Hematopoietic multipotent progenitor cell treated with erythropoietin and hydrocortisone succinate and interleukin-3 and kit ligand, for 8 days (in vitro differentiated cells): ENCODE results near the gene SMCO2.
A peak's percentile ranks its signal among the peaks of the same experiment; 100 is the strongest.

Experiments
- DNase-seq: peaks from one replicate; pipeline ENCODE4 v3.0.0-alpha.2; 2015

The SMCO2 gene

DNA sequence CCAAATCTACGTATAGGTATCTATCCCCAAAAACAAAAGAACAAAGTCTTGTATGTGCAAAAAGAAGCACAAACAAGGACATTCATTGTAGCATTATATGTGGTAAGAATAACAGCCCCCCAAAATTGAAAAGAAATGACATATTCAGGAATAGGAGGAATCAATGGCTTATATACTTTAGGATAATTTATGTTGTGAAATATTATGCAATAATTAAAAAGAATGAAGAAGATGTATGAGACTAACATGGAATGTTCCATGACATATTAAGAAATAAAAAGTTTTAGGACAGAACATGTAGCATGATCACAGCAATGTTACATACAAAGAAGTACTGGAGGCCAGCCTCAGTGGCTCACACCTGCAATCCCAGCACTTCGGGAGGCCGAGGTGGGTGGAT is 9.1 kb downstream of the SMCO2 start:
- DNase-seq, result no peak

DNA sequence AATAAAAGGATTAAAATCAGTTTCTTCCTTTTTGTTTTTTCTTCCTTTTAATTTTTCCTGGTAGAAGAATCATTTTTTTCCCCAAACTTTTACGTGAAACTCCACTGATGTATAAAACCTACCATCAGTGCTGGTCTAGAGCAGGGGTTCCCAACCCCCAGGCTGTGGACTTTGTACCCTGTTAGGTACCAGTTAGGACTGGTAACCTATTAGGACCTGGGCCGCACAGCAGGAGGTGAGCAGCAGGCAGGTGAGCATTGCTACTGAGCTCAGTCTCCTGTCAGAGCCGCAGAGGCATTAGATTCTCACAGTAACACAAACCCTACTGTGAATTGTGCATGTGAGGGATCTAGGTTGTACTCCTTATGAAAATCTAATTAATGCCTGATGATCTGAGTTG is 10.1 kb downstream of the SMCO2 start:
- no peak for DNase-seq

DNA sequence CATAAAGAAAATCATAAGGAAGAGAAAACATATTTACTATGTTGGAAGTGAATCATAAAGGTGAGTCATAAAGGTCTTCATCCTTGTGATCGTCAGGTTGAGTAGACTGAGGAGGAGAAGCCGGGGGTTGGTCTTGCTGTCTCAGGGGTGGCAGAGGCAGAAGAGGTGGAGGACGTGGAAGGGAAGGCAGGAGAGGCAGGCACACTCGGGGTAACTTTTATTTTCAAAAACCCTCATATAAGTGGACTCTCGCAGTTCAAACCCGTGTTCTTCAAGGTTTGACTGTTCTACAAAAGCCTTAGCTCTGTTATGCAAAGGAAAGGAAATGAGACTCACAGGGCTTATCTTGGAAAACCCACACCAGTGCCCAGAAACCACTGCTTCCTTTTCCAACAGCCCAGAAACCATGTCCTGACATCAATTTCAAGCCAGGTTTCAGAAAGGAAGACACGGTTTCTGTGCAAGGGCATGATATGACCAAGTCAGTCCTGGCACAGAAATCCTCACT is 14.0 kb downstream of the SMCO2 start:
- DNase-seq, result peak; percentile 70

DNA sequence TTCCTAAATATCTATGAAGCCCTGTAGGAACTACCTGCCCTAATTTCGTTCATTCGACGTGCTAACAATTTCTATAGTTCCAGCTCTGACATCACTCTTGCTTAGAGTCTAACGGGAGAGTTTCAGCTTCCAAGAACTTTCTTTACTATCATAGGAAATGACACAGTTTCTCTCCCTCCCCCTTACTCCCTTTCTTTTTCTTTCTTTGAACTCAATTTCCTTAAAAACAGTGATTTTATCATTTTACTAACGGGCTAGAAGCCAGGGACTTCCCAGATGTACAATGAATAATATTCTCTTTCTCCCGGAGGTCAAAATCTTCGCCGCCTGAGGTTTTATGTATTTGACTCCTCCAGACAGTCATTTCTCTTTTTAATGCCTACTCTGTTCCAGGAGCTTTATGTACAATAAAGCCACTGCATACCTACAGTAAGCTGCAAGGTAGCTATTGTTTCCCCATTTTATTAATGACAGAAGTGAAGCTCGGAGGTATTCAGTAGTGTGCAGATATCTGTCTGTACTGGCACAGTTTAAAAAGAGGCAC is 15.7 kb downstream of the SMCO2 start:
- peak; percentile 24 for DNase-seq

DNA sequence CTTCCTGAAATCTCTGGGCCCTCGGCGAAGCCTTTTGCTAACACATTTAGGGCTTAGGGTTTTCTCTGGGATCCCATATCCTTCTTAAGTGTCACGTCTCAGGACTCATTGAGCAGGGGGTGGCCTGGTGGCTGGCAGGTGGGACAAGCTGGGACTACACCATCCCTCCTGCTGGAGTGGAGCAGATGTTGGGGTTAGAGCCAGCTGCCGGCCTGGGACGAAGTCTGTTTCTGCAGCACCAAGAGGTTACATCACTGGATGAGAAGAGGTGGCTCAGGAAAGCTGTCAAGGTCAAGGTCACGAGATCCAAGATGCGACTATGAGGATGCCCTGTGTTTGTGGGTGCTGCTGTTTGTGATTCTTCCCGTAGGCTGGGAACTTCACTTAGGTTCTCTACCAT is 16.3 kb downstream of the SMCO2 start:
- DNase-seq, result no peak

DNA sequence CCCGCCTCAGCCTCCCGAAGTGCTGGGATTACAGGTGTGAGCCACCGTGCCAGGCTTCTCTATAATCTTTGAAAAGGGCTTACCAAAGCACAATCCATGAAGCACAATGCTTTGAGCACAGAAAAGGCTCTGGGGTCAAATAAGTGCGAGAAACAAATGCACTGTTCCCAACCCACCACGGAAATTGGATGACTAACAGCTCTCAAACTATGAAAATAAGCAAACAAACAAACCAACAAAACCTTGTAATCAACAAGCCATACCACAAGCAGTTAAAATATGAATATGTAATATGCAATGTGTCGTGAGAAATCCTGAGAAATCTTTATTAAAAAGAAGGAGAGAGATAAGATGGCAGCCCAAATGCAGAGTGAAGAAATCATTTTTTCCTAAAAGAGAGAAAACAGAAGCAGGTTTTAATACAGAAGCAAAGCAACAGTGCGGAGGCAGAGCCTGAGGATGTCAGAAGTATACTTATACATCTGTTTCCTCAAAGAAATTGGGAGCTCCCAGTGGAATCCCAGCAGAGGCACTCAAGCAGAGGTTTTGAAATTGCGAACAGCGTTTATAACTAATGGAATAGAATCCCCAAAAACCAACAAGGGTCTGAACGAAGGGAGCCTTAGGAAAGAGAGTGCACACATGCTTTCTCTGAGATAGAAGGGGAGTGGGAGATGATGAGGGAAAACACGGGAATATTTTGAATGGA is 17.1 kb downstream of the SMCO2 start:
- no peak for DNase-seq

DNA sequence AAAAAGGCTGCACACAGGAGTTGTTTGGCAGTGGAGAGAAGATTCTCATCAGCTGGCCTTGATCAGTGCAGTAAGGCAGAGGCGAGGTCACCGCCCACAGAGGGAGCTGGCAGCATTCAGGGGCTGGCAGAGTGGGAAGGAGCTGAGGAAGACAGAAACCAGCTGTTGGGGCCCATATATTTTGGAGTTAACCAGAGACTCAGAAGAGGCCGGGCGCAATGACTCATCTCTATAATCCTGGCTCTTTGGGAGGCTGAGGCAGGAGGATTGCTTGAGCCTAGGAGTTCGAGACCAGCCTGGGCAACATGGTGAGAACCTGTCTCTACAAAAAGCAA is 17.7 kb downstream of the SMCO2 start:
- no peak for DNase-seq

DNA sequence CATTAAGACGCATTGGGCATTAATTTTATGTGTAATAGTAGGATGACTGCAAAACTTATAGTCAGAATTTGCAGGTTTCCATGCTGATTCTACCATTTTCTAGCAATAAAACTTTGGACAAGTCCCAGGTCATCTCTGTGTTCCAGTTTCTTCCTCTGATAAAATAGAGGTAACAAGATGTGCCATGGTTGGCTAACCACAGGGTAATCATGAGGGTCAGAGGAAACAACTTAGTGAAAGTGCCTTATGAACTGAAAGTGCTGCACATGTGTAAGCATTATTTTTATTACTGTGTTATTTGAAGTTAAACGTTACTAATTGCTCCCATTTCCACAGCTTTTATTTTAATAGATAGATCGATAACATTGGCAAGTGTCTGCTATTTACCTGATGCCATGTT is 21.1 kb downstream of the SMCO2 start:
- DNase-seq, result no peak

DNA sequence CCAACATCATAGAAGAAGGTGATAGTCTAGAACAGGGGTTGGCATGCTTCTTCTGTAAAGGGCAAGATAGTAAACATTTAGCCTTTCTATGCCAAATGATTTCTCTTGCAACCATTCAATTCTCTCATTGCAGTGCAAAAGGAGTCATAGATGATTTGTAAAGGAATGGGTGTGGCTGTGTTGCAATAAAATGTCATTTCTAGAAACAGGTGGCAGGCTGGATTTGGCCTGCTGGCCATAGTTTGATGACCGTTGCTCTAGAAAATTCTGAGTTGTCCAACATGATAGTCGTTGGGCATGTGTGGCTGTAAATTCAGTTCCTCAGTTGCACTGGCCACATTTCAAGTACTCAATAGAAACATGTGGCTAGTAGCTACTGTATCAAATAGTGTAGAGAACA is 21.7 kb downstream of the SMCO2 start:
- DNase-seq, result no peak

DNA sequence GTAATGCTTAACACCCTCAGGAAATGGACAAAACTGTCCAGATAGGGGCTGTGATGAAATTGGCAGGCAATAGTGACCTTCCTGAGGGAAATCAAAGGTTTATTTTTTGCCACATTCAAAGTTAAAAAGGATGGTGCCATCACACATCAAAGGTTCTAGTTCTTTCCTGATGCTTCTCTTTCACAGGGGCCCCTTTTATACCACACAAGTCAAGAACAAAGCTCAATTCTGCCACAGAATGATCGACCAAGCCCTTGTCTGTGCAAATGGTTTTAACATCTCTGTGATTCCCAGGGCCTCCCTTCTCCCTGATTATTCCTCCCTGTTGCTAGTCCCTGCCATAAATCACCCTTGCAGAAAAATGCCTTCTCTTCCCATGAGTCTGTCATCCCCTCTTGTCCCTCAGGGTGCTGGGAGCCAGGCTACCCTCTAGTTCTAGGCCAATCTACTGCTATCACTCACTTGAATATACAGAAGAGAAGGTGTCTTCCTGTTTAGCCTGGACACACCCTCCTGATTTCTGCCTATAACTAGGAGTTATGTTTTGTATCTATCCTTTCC is 22.7 kb downstream of the SMCO2 start:
- DNase-seq, result no peak

DNA sequence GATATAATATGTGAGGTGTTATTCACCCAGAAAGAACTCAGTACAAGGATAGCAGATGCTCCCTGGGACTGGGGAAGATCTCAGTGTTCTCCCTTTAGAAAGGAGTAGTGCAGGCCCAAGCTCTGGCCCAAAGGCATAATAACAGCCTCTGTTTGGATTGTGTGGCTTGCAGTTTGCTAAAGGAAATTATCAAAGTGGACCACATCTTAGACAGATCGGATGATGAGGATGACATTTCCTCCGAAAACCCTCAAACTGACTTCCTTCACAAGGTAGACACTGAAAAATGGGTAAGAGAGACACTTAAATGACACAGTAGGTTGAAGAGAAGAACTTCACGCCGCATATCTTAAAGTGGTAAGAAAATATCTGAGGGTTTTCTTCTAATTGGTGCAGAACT is 26.1 kb downstream of the SMCO2 start:
- DNase-seq, result no peak

DNA sequence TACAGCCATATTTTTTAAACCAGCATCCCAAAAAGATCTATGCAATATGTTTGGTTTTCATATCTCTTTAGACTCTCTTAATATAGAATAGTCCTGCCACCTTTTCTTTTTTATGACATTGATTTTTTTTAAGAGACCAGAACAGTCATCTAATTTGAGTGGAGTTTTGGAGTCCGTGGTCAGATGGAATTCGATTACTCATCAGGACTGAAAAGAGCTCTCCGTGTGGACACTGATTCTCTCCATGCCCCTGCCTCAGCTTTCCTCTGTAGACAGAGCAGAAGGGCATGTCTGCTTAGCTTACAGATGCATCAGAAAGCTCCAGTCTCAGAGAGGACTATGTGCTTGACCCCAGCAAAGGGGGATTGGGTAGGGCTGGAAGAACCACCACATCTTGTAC is 27.8 kb downstream of the SMCO2 start:
- DNase-seq, result no peak

DNA sequence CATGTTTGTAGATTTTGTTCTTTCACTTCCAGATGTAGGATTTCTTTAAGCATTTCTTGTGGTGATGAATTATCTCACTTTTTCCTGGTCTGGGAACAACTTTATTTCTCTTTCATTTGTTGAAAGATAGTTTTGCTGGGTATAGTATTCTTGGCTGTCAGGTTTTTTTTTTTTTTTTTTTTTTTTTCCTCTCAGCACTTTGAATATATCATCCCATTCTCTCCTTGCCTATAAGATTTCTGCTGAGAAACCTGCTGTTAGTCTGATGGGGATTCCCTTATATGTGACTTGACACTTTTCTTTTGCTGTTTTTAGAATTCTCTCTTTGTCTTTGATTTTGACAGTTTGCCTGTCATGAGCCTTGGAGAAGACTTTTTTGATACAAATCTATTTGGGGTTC is 30.5 kb downstream of the SMCO2 start:
- DNase-seq, result no peak

DNA sequence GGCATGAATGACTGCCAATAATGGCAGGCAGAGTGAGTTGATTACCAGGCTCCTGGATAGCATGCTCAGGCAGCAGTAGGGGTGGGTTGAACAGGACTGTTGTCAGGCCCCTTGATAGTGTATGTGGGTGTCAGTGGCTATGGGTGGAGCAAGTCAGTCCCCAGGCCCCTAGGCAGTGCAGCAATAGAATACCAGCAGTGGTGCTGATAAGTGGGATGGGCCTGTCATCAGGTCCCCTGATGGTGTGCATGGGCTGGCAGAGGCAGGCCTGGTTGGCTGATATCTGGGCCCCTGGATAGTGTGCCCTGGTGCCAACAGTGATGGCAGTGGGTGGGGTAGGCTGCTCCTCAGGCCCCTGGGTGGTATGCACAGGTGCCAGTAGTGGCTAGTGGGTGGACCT is 32.4 kb downstream of the SMCO2 start:
- DNase-seq, result no peak

DNA sequence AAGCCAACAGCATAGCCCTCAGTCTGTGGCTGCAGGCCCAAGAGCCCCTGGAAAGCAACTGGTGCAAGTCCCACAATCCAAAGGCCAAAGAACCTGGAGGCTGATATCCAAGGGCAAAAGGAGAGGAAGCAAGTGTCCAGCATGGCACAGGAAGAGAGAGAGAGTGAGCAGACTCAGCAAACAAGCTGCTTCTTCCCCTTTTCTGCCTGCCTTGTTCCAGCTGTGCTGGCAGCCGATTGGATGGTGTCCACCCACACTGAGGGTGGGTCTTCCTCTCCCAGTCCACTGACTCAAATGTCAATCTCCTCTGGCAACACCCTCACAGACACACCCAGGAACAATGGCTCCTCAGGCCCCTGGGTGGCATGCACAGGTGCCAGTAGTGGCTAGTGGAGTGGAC is 33.5 kb downstream of the SMCO2 start:
- no peak for DNase-seq

DNA sequence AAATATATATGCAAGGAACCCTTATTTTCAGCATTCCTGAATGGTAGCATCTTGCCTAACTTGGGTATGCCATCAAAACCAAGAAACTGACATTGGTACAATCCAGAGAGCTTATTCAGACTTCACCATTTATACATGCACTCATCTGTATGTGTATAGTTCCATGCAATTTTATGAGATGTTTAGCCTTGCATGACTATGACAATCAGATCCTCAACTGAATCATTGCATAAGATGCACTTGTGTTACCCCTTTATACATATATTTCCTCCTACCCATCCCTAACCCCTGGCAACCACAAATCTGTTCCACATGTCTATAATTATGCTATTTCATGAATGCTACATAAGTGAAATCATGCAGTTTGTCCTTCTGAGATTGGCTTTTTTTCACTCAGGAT is 40.4 kb downstream of the SMCO2 start:
- DNase-seq, result no peak

DNA sequence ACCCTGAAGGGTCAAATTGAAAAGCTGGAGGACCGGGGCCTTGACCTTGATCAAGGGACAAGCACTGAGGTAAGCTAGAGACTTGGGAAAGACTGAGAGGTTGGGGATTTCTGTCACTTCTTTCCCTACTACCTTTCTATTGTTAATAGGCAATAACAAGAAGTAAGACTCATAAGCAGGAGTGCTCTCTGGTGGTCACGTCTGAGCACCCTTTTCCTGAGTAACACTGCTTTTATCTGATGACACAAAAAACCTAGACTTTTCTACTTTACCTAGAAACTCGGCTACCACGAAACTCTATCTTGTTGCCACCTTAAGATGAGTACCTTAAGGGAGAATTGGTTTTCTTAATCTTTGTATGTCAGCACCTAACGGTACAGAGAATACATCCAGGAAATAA is 41.9 kb downstream of the SMCO2 start:
- DNase-seq, result peak; percentile 6

DNA sequence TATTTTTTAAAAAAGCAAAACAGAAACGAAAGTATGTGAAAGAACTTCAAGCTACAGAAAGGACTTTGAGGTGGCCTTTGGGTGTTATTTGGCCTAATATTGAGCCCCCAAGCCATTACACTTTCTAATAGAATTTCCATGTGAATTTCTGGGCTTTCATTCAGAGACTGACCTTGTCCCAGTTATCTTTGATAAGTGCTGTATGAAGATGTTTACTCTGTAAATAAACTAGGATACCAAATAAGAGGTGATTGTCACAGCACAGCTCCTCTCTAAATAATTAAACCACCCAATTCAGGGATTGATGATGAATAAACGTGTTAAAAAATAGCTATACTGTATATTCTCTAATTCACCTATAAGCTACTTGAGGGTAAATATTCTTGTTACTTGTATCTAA is 44.7 kb downstream of the SMCO2 start:
- DNase-seq, result no peak

DNA sequence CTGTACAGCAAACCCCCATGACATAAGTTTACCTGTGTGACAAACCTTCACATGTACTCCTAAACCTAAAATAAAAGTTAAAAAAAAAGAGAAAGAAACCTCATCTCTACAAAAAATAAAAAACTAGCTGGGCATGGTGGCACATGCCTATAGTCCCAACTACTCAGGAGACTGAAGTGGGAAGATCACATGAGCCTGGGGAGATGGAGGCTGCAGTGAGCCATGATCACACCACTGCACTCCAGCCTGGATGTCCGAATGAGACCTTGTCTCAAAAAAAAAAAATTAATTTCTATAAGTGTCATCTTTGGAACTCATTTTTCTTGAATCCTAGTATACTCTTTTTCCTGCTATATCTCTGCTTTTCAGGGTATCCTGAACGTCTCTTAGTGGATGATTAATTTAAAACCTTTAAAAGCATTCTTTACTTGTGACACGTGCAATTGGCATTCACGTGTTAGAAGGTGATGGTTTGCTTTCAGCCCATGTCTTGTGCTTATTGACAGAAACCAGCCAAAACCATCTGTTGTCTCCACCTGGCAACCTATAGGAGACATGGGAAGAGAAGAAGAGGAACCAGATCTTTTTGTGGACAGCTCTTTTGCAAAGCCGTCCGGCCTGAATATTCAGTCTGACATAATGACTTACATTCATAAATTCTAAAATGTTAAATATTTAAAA is 46.9 kb downstream of the SMCO2 start:
- no peak for DNase-seq

DNA sequence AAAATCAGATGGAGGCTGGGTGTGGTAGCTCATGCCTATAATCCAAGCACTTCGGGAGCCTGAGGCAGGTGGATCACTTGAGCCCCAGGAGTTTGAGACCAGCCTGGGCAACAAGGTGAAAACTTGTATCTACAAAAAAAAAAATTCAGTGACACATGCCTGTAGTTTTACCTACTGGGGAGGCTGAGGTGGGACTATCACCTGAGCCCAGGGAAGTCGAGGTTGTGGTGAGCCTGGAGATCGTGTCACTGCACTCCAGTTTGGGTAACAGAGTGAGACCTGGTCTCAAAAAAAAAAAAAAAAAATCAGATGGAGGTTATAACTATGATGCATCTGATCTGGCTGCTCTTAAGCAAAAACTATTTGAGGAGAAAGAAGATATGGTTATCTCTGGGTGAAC is 50.9 kb downstream of the SMCO2 start:
- DNase-seq, result no peak

DNA sequence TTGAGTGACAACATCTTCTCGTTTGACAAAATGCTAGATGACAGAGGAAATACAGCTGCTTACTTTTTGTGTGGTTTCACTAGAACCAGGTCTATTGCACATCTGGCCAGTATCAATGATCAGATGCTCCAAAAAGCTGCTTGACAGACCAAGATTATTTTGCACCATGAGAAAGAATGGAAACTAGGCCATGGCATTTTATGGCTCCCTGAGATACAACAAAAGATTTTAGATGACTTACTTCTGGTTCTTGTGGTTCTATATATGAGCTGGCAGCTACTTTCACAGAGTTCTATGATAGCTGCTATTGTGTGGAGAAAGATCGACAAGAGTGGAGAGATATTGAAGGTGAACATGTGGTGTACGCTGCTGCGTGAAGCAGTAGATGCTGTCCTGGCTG is 51.6 kb downstream of the SMCO2 start:
- no peak for DNase-seq

DNA sequence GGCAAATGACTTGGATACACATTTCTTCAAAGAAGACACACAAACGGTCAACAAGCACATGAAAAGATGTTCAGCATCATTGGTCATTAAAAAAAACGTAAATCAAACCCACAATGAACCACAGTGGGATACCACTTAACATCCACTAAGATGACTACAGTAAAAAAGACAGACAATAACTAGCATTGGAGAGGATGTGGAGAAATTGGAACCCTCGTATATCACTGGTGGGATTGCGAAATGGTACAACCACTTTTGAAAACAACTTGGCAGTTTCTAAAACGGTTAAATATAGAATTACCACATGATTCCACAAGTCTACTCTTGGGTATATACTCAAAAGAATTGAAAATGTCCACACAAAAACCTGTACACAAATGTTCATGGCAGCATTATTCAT is 52.2 kb downstream of the SMCO2 start:
- DNase-seq, result no peak

DNA sequence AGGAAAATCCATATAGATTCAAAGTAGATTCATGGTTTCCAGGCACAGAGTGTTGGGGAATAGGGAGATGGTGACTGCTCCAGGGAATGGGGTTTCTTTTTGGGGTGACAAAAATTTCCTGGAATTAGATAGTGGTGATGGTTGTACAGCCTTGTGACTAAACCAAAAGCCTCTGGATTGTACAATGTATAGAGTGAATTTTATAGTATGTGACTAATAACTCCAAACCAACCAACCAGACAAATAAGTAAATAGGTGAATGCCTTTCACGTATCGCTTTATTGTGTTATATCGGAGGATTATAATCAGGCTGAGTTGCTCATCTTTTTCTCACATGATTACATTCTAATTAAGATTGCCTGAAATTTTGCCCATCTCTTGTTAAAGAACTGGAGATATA is 52.8 kb downstream of the SMCO2 start:
- DNase-seq, result no peak

DNA sequence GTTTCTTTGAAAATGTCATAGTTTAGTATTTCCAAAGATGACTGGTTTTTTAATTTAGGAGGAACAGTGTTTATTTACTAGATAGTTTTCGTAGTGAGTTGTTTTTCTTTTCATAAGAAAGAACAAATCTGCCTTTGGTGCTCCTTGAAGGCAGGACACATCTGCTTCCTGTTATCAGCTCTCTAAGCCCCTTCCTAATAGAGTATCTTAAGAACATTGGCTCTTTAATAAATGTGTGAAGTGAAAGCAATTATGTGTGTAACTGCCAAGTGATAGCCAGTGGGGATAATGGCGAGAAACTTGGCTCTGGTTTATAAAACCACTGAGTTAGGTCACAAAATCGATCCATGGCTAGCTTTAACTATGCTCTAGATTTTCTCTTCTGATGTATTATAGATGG is 54.0 kb downstream of the SMCO2 start:
- DNase-seq, result no peak
